Parathyroid adenoma (tissue), 2 donors: ENCODE results near the gene RABAC1.

Source experiments
- H2AFZ ChIP-seq: fragments of 300-600 bp; sonication (generic); one replicate; pipeline ENCODE4 v1.7.0; 2017; ENCODE audit warnings: antibody characterized with exemption, mild to moderate bottlenecking
- H3K27ac ChIP-seq: fragments of 300-600 bp; sonication (generic); one replicate; pipeline ENCODE4 v1.7.0; 2017
- H3K27me3 ChIP-seq: fragments of 300-600 bp; sonication (generic); one replicate; pipeline ENCODE4 v1.7.0; 2017; ENCODE audit warnings: low read length; ENCODE audit not compliant: control insufficient read depth, insufficient read depth
- H3K36me3 ChIP-seq: fragments of 300-600 bp; sonication (generic); one replicate; pipeline ENCODE4 v1.7.0; 2017; ENCODE audit warnings: low read length; ENCODE audit not compliant: control insufficient read depth, insufficient read depth
- H3K4me1 ChIP-seq: fragments of 300-600 bp; sonication (generic); one replicate; pipeline ENCODE4 v1.7.0; 2017; ENCODE audit warnings: control low read depth
- H3K4me2 ChIP-seq: fragments of 300-600 bp; sonication (generic); one replicate; pipeline ENCODE4 v1.7.0; 2017; ENCODE audit warnings: low read length
- H3K4me3 ChIP-seq: fragments of 300-600 bp; sonication (generic); one replicate; pipeline ENCODE4 v1.7.0; 2017; ENCODE audit warnings: low read depth, low read length
- H3K79me2 ChIP-seq: fragments of 300-600 bp; sonication (generic); one replicate; pipeline ENCODE4 v1.7.0; 2017; ENCODE audit warnings: control low read depth
- H3K9ac ChIP-seq: fragments of 300-600 bp; sonication (generic); one replicate; pipeline ENCODE4 v1.7.0; 2017; ENCODE audit warnings: mild to moderate bottlenecking
- H3K9me3 ChIP-seq: fragments of 300-600 bp; sonication (generic); one replicate; pipeline ENCODE4 v1.7.0; 2017; ENCODE audit warnings: low read length; ENCODE audit not compliant: control insufficient read depth
- TF ChIP-seq, protein P1 (sequence below): fragments of 300-600 bp; sonication (generic); IDR thresholded peaks from one replicate; pipeline ENCODE4 v1.7.0; 2017; ENCODE audit warnings: antibody characterized with exemption, mild to moderate bottlenecking
- donor health status: primary hyperparathyroidism.

Gene RABAC1

DNA sequence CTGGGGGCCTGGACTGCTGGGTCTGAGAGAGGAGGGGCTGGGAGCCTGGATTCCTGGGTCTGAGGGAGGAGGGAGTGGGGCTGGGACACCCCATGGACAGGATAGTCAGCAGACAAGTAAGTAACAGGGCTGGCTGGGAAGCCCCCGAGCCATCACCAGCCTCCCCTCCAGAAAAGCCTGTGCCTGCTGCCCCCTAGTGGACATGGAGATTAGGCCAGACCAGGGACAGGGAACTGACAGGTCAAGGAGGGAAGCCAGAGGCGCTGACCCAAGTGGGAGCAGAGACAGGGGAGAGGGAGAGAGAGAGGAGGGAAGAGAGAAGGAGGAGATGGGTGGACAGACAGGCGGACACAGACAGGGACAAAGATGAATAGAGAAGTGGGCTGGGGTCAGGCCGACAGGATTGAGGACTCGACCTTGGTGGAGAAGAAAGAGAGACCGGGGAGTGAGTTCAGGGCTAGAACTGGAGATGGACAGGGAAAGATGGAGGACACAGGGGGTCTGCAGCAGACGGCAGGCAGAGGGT, 24.2 kb downstream of the RABAC1 start:
- no peak overlapping the region for H3K4me3 ChIP-seq
- H3K9me3 ChIP-seq: no peaks in the 10 kb centered on the region
- no peaks in the 10 kb centered on the region for H3K27me3 ChIP-seq

DNA sequence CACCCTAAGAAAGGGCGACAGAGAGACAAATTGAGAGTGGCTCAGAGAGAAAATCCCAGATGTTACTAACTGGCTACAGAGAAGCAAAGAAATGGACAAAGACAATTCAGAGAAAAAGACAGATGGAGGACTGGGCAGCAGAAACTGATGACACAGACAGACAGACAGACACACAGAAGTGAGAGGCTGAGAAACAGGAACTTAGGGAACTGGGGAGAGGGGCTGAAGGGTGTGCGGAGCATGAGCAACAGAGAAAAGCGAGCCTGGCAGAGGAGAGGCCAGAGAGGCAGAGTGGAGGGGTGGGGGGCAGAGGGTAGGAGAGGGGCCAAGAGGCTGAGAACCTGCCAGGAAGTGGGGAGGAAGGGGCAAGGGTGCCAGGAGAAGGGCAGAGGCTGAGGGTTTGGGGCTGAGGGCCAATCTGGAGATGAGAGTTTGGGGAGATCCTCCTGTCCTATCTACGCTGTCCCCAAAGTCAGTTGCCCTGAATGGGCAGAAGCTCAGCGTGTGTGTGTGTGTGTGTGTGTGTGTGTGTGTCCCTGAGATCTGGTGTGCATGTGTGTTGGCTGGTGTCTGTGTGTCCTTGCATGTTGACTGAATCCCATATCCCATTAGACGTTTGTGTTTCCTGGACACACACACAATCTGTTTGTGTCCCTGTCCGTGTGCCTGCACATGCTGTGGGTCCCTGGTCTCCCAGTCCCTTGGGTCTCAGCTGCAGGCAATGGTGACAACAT, 25.3 kb downstream of the RABAC1 start:
- Histone ChIP-seq H3K36me3 (no peaks in the 10 kb centered on the region), H3K4me1 (peaks cover 24% of the 10 kb centered on the region), H3K4me3 (no peak overlapping the region), H3K27me3 (no peaks in the 10 kb centered on the region), H3K4me2 (no peak overlapping the region), H3K27ac (no peak overlapping the region), H3K79me2 (no peaks in the 10 kb centered on the region), H2AFZ (no peak overlapping the region), H3K9me3 (no peaks in the 10 kb centered on the region), H3K9ac (no peak overlapping the region)
- TF ChIP-seq, protein P1, sequence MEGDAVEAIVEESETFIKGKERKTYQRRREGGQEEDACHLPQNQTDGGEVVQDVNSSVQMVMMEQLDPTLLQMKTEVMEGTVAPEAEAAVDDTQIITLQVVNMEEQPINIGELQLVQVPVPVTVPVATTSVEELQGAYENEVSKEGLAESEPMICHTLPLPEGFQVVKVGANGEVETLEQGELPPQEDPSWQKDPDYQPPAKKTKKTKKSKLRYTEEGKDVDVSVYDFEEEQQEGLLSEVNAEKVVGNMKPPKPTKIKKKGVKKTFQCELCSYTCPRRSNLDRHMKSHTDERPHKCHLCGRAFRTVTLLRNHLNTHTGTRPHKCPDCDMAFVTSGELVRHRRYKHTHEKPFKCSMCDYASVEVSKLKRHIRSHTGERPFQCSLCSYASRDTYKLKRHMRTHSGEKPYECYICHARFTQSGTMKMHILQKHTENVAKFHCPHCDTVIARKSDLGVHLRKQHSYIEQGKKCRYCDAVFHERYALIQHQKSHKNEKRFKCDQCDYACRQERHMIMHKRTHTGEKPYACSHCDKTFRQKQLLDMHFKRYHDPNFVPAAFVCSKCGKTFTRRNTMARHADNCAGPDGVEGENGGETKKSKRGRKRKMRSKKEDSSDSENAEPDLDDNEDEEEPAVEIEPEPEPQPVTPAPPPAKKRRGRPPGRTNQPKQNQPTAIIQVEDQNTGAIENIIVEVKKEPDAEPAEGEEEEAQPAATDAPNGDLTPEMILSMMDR: no peak

More for the DNA sequence above, 24.2 kb downstream of the RABAC1 start:
- no peak overlapping the region for H2AFZ ChIP-seq
- no peaks in the 10 kb centered on the region for H3K79me2 ChIP-seq
- no peak overlapping the region for H3K9ac ChIP-seq
- TF ChIP-seq, protein P1: peak; percentile 97
- no peaks in the 10 kb centered on the region for H3K36me3 ChIP-seq
- H3K27ac ChIP-seq: no peak overlapping the region
- H3K4me2 ChIP-seq: no peak overlapping the region
- peaks cover 19% of the 10 kb centered on the region for H3K4me1 ChIP-seq

DNA sequence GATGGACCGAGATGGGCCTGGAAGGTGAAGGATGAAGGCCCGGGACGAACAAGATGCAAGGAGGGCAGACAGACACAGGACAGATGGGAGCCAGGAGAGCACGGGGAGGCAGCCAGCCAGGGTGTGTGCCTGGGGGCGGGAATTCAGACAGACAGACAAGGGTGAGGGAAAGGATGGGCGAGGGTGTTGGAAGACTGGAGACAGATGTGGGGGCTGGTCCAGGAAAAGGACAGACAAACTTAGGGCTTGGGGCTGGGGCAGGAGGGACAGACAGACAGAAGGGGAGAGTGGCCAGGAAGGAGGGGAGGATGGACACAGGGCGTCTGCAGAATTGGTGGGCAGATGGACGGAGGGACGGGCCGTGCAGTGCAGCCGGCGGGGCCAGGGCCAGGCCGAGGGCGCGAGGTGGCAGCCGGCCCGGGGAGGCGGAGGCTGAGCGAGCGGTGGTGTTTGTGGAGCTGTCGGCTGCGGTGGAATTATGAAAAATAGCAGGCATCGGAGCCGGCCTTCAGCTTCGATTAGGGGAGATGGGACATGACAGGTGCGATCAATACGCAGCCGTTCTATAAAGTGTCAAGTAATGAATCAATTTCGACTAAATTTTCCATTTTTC, 26.3 kb downstream of the RABAC1 start:
- H3K79me2 ChIP-seq: no peaks in the 10 kb centered on the region
- H3K4me3 ChIP-seq: no peak overlapping the region
- H3K9me3 ChIP-seq: no peaks in the 10 kb centered on the region
- no peak overlapping the region for H3K9ac ChIP-seq
- TF ChIP-seq, protein P1: no peak
- H3K27ac ChIP-seq: no peak overlapping the region
- H3K4me1 ChIP-seq: peaks cover 24% of the 10 kb centered on the region
- H3K4me2 ChIP-seq: no peak overlapping the region
- no peak overlapping the region for H2AFZ ChIP-seq
- no peaks in the 10 kb centered on the region for H3K36me3 ChIP-seq
- H3K27me3 ChIP-seq: no peaks in the 10 kb centered on the region

DNA sequence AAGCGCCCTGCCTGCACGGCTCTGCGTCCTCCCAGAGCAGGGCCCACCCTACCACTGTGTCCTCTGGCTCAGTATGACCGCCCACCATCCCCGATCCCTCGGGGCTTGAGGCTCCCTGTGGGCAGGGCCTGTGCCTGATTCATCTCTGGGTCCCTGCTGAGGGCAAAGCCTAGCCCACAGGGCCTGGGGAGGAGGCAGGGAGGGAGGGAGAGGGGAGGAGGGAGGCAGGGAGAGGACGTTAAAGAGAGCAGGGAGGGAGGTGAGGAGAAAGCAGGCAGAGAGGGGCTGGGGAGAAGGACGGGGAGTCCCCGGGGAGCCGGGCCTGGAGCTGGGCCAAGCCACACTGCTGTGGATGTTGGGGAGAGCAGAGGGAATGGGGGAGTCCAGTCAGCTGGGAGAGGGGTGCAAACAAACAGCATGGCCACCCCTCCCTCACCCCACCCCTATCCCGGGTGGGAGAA, 26.8 kb downstream of the RABAC1 start:
- Histone ChIP-seq H3K79me2 (no peaks in the 10 kb centered on the region), H3K4me3 (no peak overlapping the region), H3K9ac (no peak overlapping the region), H2AFZ (no peak overlapping the region), H3K4me1 (peaks cover 24% of the 10 kb centered on the region), H3K27ac (no peak overlapping the region), H3K36me3 (no peaks in the 10 kb centered on the region), H3K27me3 (no peaks in the 10 kb centered on the region), H3K9me3 (no peaks in the 10 kb centered on the region), H3K4me2 (no peak overlapping the region)
- TF ChIP-seq, protein P1: no peak
